Esophagus squamous epithelium (tissue), 5 donors: ENCODE data around the gene COPS7A. TPM values are rescaled to one million over a fixed set of nuclear protein-coding genes. Genes with fewer than 3 reads are reported as not detected.

Experiments used
- DNase-seq: peaks from one replicate; lab custom pipeline; 2025; lab: John Stamatoyannopoulos, UW
- H3K27ac ChIP-seq, 4 donors: fragments of 200-600 bp; sonication (generic); one replicate each; pipeline ENCODE4 v1.5.1; 2016 to 2019; ENCODE audit warnings: mild to moderate bottlenecking in 1 of 4
- H3K27me3 ChIP-seq, 4 donors: fragments of 200-600 bp; sonication (generic); 1 replicate in 3 of 4; 2 replicates in 1 of 4; pipeline versions ENCODE4 v1.5.1 to v1.6.0; 2017 to 2021; ENCODE audit warnings: antibody characterized with exemption in 1 of 4
- H3K36me3 ChIP-seq, 3 donors: fragments of 200-600 bp; sonication (generic); one replicate each; pipeline ENCODE4 v1.5.1; 2016 to 2019
- H3K4me1 ChIP-seq, 3 donors: fragments of 200-600 bp; sonication (generic); one replicate each; pipeline ENCODE4 v1.5.1; 2017 to 2019
- H3K4me3 ChIP-seq, 4 donors: fragments of 200-600 bp; sonication (generic); 1 replicate in 3 of 4; 2 replicates in 1 of 4; pipeline ENCODE4 v1.5.1; 2016 to 2019; ENCODE audit warnings: mild to moderate bottlenecking in 2 of 4, moderate library complexity in 1 of 4
- H3K9me3 ChIP-seq, 3 donors: fragments of 200-600 bp; sonication (generic); one replicate each; pipeline ENCODE4 v1.5.1; 2016 to 2019
- POLR2A ChIP-seq, 4 donors: fragments of 450-650 bp; IDR thresholded peaks; one replicate each; pipeline ENCODE4 v1.6.1; 2017; ENCODE audit warnings: antibody characterized with exemption in 4 of 4, mild to moderate bottlenecking in 4 of 4, moderate library complexity in 3 of 4
- WGBS, 2 donors: methylation state at CpG; one replicate each; pipeline ENCODE4 v1.1.5; 2018; 5-methylcytosine and 5-hydroxymethylcytosine counted together
- intact Hi-C: fragments of 100-400 bp; cut with DNase I; formaldehyde crosslinking; loops from one replicate; pipeline ENCODE4 v1.15.0; 2022
- total RNA-seq, 4 donors: library from RNA; depleted of rRNA; stranded (reverse); fragments of >200 nt; gene quantifications; one replicate each; pipeline ENCODE4 v1.1.0, GENCODE V29; 2016
- TF ChIP-seq, protein P1 (sequence below), 6 experiments: fragments of 450-650 bp in 4 of 6; fragments of 200-600 bp in 2 of 6; sonication (generic) in 2 of 6; IDR thresholded peaks; one replicate each; pipeline ENCODE4 v1.5.1; 2016 to 2019; ENCODE audit warnings: antibody characterized with exemption in 6 of 6, mild to moderate bottlenecking in 4 of 6, moderate library complexity in 4 of 6
- donor health status: DM: yes; HTN: yes; CAD: no.

COPS7A gene
- total RNA-seq, 4 donors from 2014 or later, result 39.6 to 57.5 (median 49.1) TPM

DNA sequence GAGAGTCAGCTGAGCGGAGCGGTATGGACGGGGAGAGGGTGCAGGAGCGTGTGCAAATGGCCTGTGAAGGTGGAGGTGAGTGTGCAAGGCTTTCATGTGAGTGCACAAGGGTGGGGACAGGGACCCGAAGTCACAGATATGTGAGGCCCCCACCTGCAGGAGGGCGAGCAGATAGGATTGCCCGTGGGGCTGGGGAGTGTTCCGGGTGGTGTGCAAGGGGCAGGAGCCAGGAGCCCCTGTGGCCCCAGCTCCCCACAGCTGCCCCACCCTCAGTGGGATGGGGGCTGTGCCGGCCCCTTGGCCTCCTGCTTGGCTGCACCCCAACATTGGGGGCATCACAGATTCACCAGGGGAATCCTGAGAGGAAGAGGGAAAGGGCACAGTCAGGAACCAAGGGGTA is 29.1 kb upstream of the COPS7A start:
- WGBS, 2 donors, result 78 to 79% methylated on average over 9 of the region's 9 CpGs
- H3K9me3 ChIP-seq, result no peaks in the 10 kb centered on the region
- H3K27me3 ChIP-seq, result peaks cover 0 to 55% (median 9%) of the 10 kb centered on the region in 4 donors
- TF ChIP-seq POLR2A (IDR thresholded peaks at IDR 0.05), result no peak
- TF ChIP-seq, protein P1, sequence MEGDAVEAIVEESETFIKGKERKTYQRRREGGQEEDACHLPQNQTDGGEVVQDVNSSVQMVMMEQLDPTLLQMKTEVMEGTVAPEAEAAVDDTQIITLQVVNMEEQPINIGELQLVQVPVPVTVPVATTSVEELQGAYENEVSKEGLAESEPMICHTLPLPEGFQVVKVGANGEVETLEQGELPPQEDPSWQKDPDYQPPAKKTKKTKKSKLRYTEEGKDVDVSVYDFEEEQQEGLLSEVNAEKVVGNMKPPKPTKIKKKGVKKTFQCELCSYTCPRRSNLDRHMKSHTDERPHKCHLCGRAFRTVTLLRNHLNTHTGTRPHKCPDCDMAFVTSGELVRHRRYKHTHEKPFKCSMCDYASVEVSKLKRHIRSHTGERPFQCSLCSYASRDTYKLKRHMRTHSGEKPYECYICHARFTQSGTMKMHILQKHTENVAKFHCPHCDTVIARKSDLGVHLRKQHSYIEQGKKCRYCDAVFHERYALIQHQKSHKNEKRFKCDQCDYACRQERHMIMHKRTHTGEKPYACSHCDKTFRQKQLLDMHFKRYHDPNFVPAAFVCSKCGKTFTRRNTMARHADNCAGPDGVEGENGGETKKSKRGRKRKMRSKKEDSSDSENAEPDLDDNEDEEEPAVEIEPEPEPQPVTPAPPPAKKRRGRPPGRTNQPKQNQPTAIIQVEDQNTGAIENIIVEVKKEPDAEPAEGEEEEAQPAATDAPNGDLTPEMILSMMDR (IDR thresholded peaks at IDR 0.05), result no peak
- peaks cover under 1 to 21% (median 7%) of the 10 kb centered on the region in 3 donors for H3K4me1 ChIP-seq
- no peaks in the 10 kb centered on the region for H3K36me3 ChIP-seq
- DNase-seq, result no peak
- H3K27ac ChIP-seq, result no peak overlapping the region
- no peak overlapping the region for H3K4me3 ChIP-seq
- intact Hi-C loops, result no loop called here

DNA sequence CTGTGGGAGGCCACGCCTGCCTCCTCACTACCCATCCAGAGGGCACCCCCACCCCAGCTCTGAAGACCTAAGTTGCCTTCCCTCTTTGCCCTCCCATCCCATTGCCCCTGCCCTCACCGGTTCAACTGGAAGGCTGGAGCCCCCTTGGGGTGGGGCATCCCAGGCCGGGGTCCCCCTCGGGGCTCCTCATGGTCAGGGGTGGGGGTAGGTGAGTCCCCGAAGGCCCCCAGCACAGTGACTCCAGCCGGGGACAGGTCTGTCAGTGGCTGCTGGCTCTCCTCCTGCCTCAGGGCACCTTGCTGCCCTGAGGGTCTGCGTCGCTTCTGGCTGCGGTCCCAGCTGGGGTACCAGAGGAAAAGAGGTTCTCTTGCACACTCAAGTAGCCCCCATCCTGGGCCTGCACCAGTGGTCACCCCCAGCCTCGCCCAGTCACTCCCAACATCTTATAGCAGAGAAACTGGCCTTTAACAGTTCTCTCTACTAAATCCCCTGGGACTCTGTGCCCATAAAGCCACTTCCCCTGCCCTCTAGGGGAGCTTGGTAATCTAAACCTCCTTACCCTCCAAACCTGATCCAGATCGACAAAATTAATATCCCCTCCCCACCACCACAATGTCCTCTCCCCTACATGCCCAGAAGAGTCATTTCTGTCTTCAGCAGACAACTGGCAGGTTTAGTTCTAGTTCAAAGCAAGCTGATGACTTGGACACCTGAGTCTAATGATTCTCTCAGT is 28.4 kb upstream of the COPS7A start:
- no peak for DNase-seq
- no peak for TF ChIP-seq POLR2A (IDR thresholded peaks at IDR 0.05)
- TF ChIP-seq, protein P1 (IDR thresholded peaks at IDR 0.05), result no peak
- intact Hi-C loops, result no loop called here
- Histone ChIP-seq H3K27me3 (peaks cover 4 to 62% (median 16%) of the 10 kb centered on the region in 4 donors), H3K4me1 (peaks cover 8 to 22% (median 10%) of the 10 kb centered on the region in 3 donors), H3K36me3 (no peaks in the 10 kb centered on the region), H3K4me3 (no peak overlapping the region), H3K9me3 (no peaks in the 10 kb centered on the region), H3K27ac (no peak overlapping the region)
- WGBS, 2 donors, result 63 to 64% methylated on average over 3 to 6 of the region's 11 CpGs

DNA sequence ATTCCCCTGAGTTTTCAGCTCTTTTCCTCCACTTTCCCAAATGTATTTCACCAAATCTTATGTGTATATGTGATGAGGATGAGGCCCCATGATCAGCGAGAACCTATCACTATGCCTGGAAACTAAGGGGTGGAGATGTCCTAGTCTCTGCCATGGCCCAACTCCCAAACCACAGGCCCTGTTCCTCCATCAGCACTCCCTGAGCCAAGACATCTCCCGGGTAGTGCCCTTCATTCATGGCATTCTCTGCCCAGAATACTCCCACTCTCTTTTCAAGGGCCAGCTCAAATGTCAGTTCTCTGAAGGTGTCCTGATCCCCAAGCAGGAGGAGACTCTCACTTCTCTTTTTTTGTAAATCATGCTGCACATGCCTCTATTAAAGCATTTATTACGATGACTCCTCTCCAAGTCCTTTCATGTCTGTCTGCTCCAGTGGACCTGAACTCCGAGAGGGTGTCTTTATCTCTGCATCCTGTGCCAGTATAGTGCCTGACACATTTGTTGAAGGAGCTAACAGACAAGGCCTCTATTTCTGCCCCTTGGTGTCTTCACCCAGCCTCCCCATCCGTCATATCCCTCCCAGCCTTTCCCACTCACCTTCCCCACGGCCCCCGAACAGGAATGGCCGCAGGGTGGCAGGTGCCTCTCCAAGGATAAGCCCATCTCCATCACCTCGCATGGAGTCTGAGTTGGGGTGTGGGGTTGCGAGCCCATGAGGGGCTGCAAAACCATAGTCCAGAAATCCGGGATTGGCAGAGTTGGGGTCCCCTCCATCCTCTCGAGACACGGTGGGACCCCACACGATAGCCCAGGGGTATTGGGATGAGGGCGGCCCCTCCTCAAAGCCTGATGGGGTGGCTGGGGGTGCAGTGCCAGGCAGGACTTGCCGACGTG is 26.9 kb upstream of the COPS7A start:
- DNase-seq, result no peak
- Histone ChIP-seq H3K9me3 (no peaks in the 10 kb centered on the region), H3K27me3 (peaks cover 5 to 77% (median 21%) of the 10 kb centered on the region in 4 donors), H3K4me1 (peaks cover 11 to 18% (median 15%) of the 10 kb centered on the region in 3 donors), H3K36me3 (no peaks in the 10 kb centered on the region), H3K27ac (no peak overlapping the region), H3K4me3 (no peak overlapping the region)
- TF ChIP-seq POLR2A (IDR thresholded peaks at IDR 0.05), result no peak
- TF ChIP-seq, protein P1 (IDR thresholded peaks at IDR 0.05), result no peak
- WGBS, 2 donors, result 51 to 52% methylated on average over 5 to 7 of the region's 17 CpGs
- intact Hi-C loops, result no loop called here

DNA sequence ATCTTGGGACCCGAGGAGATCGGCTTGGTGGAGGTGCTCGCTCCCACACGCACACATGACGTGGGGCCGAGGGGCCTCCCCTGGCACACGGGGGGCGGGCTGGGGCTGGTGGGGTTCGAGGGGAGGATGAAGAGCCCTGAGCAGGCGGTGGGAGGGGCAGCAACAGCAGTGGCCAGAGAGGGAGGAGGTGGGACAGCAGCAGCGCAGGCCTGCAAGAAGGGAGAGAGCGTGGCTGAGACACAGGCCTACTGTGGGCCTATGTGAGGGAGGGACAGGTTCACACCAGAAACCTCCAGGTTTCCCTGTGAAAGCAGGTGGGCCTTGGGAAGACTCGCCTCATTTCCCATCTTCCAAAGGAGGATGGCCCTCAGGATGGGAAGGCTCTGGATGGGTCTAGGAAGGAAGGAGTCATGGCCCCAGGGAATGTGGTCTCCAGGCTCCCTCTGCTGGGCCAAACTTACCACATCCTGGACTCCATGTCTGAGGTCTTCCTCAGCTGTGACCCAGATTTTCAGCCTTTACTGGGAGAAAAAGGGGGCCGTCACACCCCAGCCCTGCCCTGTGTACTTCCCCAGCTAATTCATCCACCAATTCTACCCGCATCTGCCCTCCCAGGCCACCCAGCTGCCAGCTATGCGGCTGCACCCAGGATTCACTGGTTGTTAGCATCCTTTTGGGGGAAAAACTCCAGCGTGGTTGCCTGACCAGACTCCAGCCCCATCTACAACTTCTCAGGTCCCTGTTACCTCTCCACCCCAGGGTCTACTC is 26.1 kb upstream of the COPS7A start:
- Histone ChIP-seq H3K36me3 (no peaks in the 10 kb centered on the region), H3K27ac (no peak overlapping the region), H3K9me3 (no peaks in the 10 kb centered on the region), H3K4me3 (no peak overlapping the region), H3K27me3 (peaks cover 5 to 85% (median 21%) of the 10 kb centered on the region in 4 donors), H3K4me1 (peaks cover 11 to 18% (median 15%) of the 10 kb centered on the region in 3 donors)
- WGBS, 2 donors, result 51 to 67% methylated on average over 11 of the region's 17 CpGs
- intact Hi-C loops, result no loop called here
- TF ChIP-seq, protein P1 (IDR thresholded peaks at IDR 0.05), result peak in 4 of 6 experiments; percentile 19 to 55 (median 27)
- no peak for TF ChIP-seq POLR2A (IDR thresholded peaks at IDR 0.05)
- no peak for DNase-seq
